IMR-90 (cell line): Measurements from ENCODE around the gene STX7. TPM values are rescaled to one million over a fixed set of nuclear protein-coding genes. Genes with fewer than 3 reads are reported as not detected.

Experiments
- ATAC-seq: fragments of 200-7000 bp; cut with Tn5 transposase; 2 replicates; pipeline ENCODE4 v1.9.1; 2020; ENCODE audit warnings: low read depth, mild to moderate bottlenecking, moderate library complexity
- BruUV-seq: library from RNA; stranded (reverse); fragments of 400-500 nt; replicated peaks from 2 replicates; lab custom pipeline; 2021; lab: Mats Ljungman, UMichigan
- CTCF ChIA-PET: fragments of 300-600 bp; formaldehyde crosslinking; extraction: SDS; loops from one replicate; lab custom pipeline; 2021; ENCODE audit warnings: antibody characterized with exemption; lab: Yijun Ruan, JAX
- POLR2A ChIA-PET: fragments of 300-600 bp; sonication (Branson Sonifier 250); formaldehyde crosslinking; loops from one replicate; lab custom pipeline; 2022; ENCODE audit warnings: antibody characterized with exemption; ENCODE audit not compliant: unreplicated experiment; lab: Charles Lee
- DNase-seq: peaks from one replicate; pipeline ENCODE4 v3.0.0; 2013
- H2AFZ ChIP-seq: replicated peaks from 2 replicates; pipeline ENCODE3; 2013; ENCODE audit warnings: low read length, mild to moderate bottlenecking; ENCODE audit not compliant: poor library complexity
- H2AK5ac ChIP-seq: 2 replicates; pipeline ENCODE4 v1.6.1; 2013; ENCODE audit warnings: low read depth, low read length, inconsistent platforms
- H2AK9ac ChIP-seq: replicated peaks from 2 replicates; pipeline ENCODE3; 2013; ENCODE audit warnings: mild to moderate bottlenecking, low read depth, low read length, moderate library complexity; ENCODE audit not compliant: poor library complexity
- H2BK120ac ChIP-seq: 2 replicates; pipeline ENCODE4 v1.6.1; 2013; ENCODE audit warnings: low read depth, low read length, inconsistent platforms
- H2BK15ac ChIP-seq: 3 replicates; pipeline ENCODE4 v1.6.1; 2013; ENCODE audit warnings: low read depth, low read length, inconsistent platforms
- H2BK20ac ChIP-seq: 2 replicates; pipeline ENCODE4 v1.6.1; 2013; ENCODE audit warnings: low read depth, mild to moderate bottlenecking, inconsistent platforms, low read length, moderate library complexity
- H2BK5ac ChIP-seq: 2 replicates; pipeline ENCODE4 v1.6.1; 2013; ENCODE audit warnings: mild to moderate bottlenecking, low read depth, low read length, inconsistent platforms; ENCODE audit not compliant: poor library complexity, severe bottlenecking
- H3K14ac ChIP-seq: replicated peaks from 2 replicates; pipeline ENCODE4 v1.6.1; 2013; ENCODE audit warnings: low read depth, low read length, inconsistent platforms
- H3K18ac ChIP-seq: 2 replicates; pipeline ENCODE4 v1.6.1; 2013; ENCODE audit warnings: low read depth, low read length, control low read depth
- H3K23ac ChIP-seq: 2 replicates; pipeline ENCODE4 v1.6.1; 2013; ENCODE audit warnings: low read depth, low read length, inconsistent platforms
- H3K27ac ChIP-seq: 2 replicates; pipeline ENCODE4 v1.5.1; 2013; ENCODE audit warnings: mild to moderate bottlenecking, control low read depth, low read length; ENCODE audit not compliant: insufficient read depth
- H3K27me3 ChIP-seq: 2 replicates; pipeline ENCODE4 v1.6.1; 2013; ENCODE audit warnings: low read length; ENCODE audit not compliant: control insufficient read depth, insufficient read depth
- H3K36me3 ChIP-seq: 2 replicates; pipeline ENCODE4 v1.6.1; 2013; ENCODE audit warnings: low read length, mixed read lengths; ENCODE audit not compliant: control insufficient read depth, insufficient read depth
- H3K4ac ChIP-seq: 2 replicates; pipeline ENCODE4 v1.6.1; 2013; ENCODE audit warnings: low read depth, low read length, inconsistent platforms
- H3K4me1 ChIP-seq: 2 replicates; pipeline ENCODE4 v1.6.1; 2013; ENCODE audit warnings: low read length, mixed read lengths; ENCODE audit not compliant: control insufficient read depth, insufficient read depth
- H3K4me2 ChIP-seq: 2 replicates; pipeline ENCODE4 v1.6.1; 2013; ENCODE audit warnings: low read depth, mild to moderate bottlenecking, control low read depth, low read length, moderate library complexity
- H3K4me3 ChIP-seq: 2 replicates; pipeline ENCODE4 v1.5.1; 2013; ENCODE audit warnings: low read depth, mild to moderate bottlenecking, control low read depth, low read length, moderate library complexity; ENCODE audit not compliant: insufficient read depth
- H3K56ac ChIP-seq: 2 replicates; pipeline ENCODE4 v1.6.1; 2013; ENCODE audit warnings: low read length, inconsistent platforms; ENCODE audit not compliant: insufficient read depth; ENCODE audit errors: extremely low read depth
- H3K79me1 ChIP-seq, 2 experiments: 2 replicates each; pipeline ENCODE4 v1.6.1; 2013; ENCODE audit warnings: low read length in 2 of 2, inconsistent platforms in 1 of 2, low read depth in 1 of 2
- H3K9ac ChIP-seq: 2 replicates; pipeline ENCODE4 v1.6.1; 2013; ENCODE audit warnings: low read depth, low read length, control low read depth
- H3K9me1 ChIP-seq: 2 replicates; pipeline ENCODE4 v1.6.1; 2013; ENCODE audit warnings: low read length, inconsistent platforms; ENCODE audit not compliant: insufficient read depth
- H3K9me3 ChIP-seq: 2 replicates; pipeline ENCODE4 v1.6.1; 2013; ENCODE audit warnings: low read length; ENCODE audit not compliant: control insufficient read depth, insufficient read depth
- H4K20me1 ChIP-seq: 2 replicates; pipeline ENCODE4 v1.6.1; 2013; ENCODE audit warnings: low read length, inconsistent platforms; ENCODE audit not compliant: insufficient read depth
- H4K5ac ChIP-seq: 2 replicates; pipeline ENCODE4 v1.6.1; 2013; ENCODE audit warnings: mild to moderate bottlenecking, low read depth, low read length, control low read depth
- H4K8ac ChIP-seq, 2 experiments: 2 replicates each; pipeline ENCODE4 v1.6.1; 2013; ENCODE audit warnings: low read depth in 2 of 2, low read length in 2 of 2, control low read depth in 1 of 2, inconsistent platforms in 1 of 2
- H4K91ac ChIP-seq: 2 replicates; pipeline ENCODE4 v1.6.1; 2013; ENCODE audit warnings: low read depth, low read length, inconsistent platforms; ENCODE audit not compliant: insufficient read depth
- BHLHE40 ChIP-seq: fragments of 150-350 bp; IDR thresholded peaks from 2 replicates; pipeline ENCODE4 v1.6.1; 2016; ENCODE audit warnings: mild to moderate bottlenecking, low read depth, low read length
- CEBPB ChIP-seq: IDR thresholded peaks from 2 replicates; pipeline ENCODE4 v1.6.1; 2012; ENCODE audit warnings: low read depth, low read length, improper control_type of control experiment
- CHD1 ChIP-seq: IDR thresholded peaks from 2 replicates; pipeline ENCODE4 v1.6.1; 2012; ENCODE audit warnings: low read depth, low read length, improper control_type of control experiment
- FOS ChIP-seq: fragments of 150-350 bp; IDR thresholded peaks from 2 replicates; pipeline ENCODE4 v1.6.1; 2016; ENCODE audit warnings: low read depth, low read length
- MAFK ChIP-seq: IDR thresholded peaks from 2 replicates; pipeline ENCODE4 v1.6.1; 2012; ENCODE audit warnings: low read depth, low read length, improper control_type of control experiment
- MAZ ChIP-seq: IDR thresholded peaks from 2 replicates; pipeline ENCODE4 v1.6.1; 2012; ENCODE audit warnings: low read depth, mild to moderate bottlenecking, low read length, improper control_type of control experiment, moderate library complexity, borderline replicate concordance
- MXI1 ChIP-seq: IDR thresholded peaks from 2 replicates; pipeline ENCODE4 v1.6.1; 2012; ENCODE audit warnings: low read depth, mild to moderate bottlenecking, low read length, moderate library complexity, borderline replicate concordance
- NFE2L2 ChIP-seq: fragments of 150-350 bp; IDR thresholded peaks from 2 replicates; pipeline ENCODE4 v1.6.1; 2016; ENCODE audit warnings: low read depth, mild to moderate bottlenecking, low read length
- POLR2A ChIP-seq: IDR thresholded peaks from 2 replicates; pipeline ENCODE4 v1.6.1; 2012; ENCODE audit warnings: mild to moderate bottlenecking, low read depth, low read length
- RAD21 ChIP-seq: IDR thresholded peaks from 2 replicates; pipeline ENCODE4 v1.6.1; 2012; ENCODE audit warnings: low read length, improper control_type of control experiment
- RCOR1 ChIP-seq: IDR thresholded peaks from 2 replicates; pipeline ENCODE4 v1.6.1; 2012; ENCODE audit warnings: mild to moderate bottlenecking, low read length, improper control_type of control experiment; ENCODE audit not compliant: insufficient replicate concordance
- RFX5 ChIP-seq: IDR thresholded peaks from 2 replicates; pipeline ENCODE4 v1.8.0; 2012; ENCODE audit warnings: low read depth, mild to moderate bottlenecking, low read length, moderate library complexity
- SMC3 ChIP-seq: fragments of 150-350 bp; IDR thresholded peaks from 2 replicates; pipeline ENCODE4 v1.6.1; 2016; ENCODE audit warnings: low read depth, mild to moderate bottlenecking, antibody characterized with exemption, low read length, moderate library complexity
- WGBS, 2 experiments: methylation state at CpG; one replicate each; pipeline versions ENCODE4 v1.1.5 to v1.1.7; 2013; ENCODE audit warnings: missing lambda C conversion rate in 2 of 2; ENCODE audit not compliant: insufficient read length in 1 of 2; ENCODE audit errors: extremely low coverage in 2 of 2; 5-methylcytosine and 5-hydroxymethylcytosine counted together
- dilution Hi-C: fragments of 300-500 bp; cut with HindIII; formaldehyde crosslinking; loops from one replicate; pipeline ENCODE4 v1.14.3; 2018; ENCODE audit warnings: low sequenced_read_pairs; ENCODE audit not compliant: unreplicated experiment
- in situ Hi-C: fragments of 300-500 bp; cut with MboI; formaldehyde crosslinking; loops from 3 replicates; pipeline ENCODE4 v1.14.3; 2019; ENCODE audit warnings: low sequenced_read_pairs, inconsistent platforms, mixed read lengths
- intact Hi-C: fragments of 100-400 bp; cut with micrococcal nuclease; formaldehyde crosslinking; loops from 2 replicates; pipeline ENCODE4 v1.10.0; 2022
- polyA plus RNA-seq, 3 experiments: library from polyadenylated mRNA; depleted of rRNA; stranded (reverse); fragments of >200 nt; gene quantifications; 2 replicates each; pipeline ENCODE4 v1.2.3, GENCODE V29; 2012; ENCODE audit warnings: low replicate concordance in 1 of 3
- total RNA-seq: library from RNA; depleted of rRNA; stranded (reverse); fragments of >200 nt; gene quantifications from 2 replicates; pipeline ENCODE4 v1.2.3, GENCODE V29; 2012
- TF ChIP-seq, protein P1 (sequence below): fragments of 150-350 bp; IDR thresholded peaks from 2 replicates; pipeline ENCODE4 v1.6.1; 2017; ENCODE audit warnings: mild to moderate bottlenecking, antibody characterized with exemption, low read length, low read depth
- TF ChIP-seq, protein P2 (sequence below): conservative IDR thresholded peaks from 2 replicates; pipeline ENCODE4 v1.5.1; 2012; ENCODE audit warnings: mild to moderate bottlenecking, low read depth, low read length, improper control_type of control experiment
- TF ChIP-seq, protein P3 (sequence below): fragments of 150-350 bp; IDR thresholded peaks from 2 replicates; pipeline ENCODE4 v1.6.1; 2016; ENCODE audit warnings: low read depth, mild to moderate bottlenecking, low read length, moderate library complexity, borderline replicate concordance

STX7 gene
- total and polyA plus RNA-seq, 2 of the 4 experiments (the other 2 are of a cell fraction) = 16.5 to 35.1 TPM

DNA sequence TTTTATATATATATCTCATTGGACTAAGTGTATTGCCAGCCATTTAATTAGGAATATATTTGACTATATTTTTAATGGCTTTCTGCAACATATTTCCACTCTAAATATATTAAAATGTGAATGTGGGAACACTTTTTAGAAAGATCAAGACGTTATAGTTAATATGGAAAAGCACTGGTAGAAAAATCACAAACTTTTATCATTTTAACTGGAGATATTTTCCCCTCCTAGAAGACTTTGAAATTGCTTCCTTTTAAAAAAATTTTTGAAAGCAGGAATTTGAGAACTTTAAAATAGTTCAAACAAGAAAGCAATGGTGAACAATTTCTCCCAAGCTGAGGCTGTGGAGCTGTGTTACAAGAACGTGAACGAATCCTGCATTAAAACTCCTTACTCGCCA is 25.1 kb upstream of the STX7 start, which contains the start of gene TAAR9:
Gene TAAR9 (plus strand): TSS at position 301 of the 400 bp plus-strand sequence. CDS start 13 bp downstream, at position 314.
- no peaks in the 10 kb centered on the region for H3K9me3 ChIP-seq
- no peak within 1 kb of the TSS for H2AK5ac ChIP-seq
- H3K4ac ChIP-seq = no peak within 1 kb of the TSS
- DNase-seq (no peak), ATAC-seq (no peak)
- no peak within 1 kb of the TSS for H4K91ac ChIP-seq
- no peak within 1 kb of the TSS for H2BK5ac ChIP-seq
- no peak within 1 kb of the TSS for H3K14ac ChIP-seq
- TF ChIP-seq BHLHE40 = no peak
- TF ChIP-seq SMC3 = no peak
- no peak for TF ChIP-seq RAD21
- TF ChIP-seq CEBPB = no peak
- TF ChIP-seq RFX5 = no peak
- no peak for TF ChIP-seq POLR2A
- no peak for TF ChIP-seq MXI1
- no peak for TF ChIP-seq RCOR1
- TF ChIP-seq, protein P1, sequence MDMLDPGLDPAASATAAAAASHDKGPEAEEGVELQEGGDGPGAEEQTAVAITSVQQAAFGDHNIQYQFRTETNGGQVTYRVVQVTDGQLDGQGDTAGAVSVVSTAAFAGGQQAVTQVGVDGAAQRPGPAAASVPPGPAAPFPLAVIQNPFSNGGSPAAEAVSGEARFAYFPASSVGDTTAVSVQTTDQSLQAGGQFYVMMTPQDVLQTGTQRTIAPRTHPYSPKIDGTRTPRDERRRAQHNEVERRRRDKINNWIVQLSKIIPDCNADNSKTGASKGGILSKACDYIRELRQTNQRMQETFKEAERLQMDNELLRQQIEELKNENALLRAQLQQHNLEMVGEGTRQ = no peak
- no peak for TF ChIP-seq MAFK
- TF ChIP-seq MAZ = no peak
- TF ChIP-seq CHD1 = no peak
- TF ChIP-seq, protein P2, sequence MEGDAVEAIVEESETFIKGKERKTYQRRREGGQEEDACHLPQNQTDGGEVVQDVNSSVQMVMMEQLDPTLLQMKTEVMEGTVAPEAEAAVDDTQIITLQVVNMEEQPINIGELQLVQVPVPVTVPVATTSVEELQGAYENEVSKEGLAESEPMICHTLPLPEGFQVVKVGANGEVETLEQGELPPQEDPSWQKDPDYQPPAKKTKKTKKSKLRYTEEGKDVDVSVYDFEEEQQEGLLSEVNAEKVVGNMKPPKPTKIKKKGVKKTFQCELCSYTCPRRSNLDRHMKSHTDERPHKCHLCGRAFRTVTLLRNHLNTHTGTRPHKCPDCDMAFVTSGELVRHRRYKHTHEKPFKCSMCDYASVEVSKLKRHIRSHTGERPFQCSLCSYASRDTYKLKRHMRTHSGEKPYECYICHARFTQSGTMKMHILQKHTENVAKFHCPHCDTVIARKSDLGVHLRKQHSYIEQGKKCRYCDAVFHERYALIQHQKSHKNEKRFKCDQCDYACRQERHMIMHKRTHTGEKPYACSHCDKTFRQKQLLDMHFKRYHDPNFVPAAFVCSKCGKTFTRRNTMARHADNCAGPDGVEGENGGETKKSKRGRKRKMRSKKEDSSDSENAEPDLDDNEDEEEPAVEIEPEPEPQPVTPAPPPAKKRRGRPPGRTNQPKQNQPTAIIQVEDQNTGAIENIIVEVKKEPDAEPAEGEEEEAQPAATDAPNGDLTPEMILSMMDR = no peak
- TF ChIP-seq, protein P3, sequence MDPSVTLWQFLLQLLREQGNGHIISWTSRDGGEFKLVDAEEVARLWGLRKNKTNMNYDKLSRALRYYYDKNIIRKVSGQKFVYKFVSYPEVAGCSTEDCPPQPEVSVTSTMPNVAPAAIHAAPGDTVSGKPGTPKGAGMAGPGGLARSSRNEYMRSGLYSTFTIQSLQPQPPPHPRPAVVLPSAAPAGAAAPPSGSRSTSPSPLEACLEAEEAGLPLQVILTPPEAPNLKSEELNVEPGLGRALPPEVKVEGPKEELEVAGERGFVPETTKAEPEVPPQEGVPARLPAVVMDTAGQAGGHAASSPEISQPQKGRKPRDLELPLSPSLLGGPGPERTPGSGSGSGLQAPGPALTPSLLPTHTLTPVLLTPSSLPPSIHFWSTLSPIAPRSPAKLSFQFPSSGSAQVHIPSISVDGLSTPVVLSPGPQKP = no peak
- no peak for TF ChIP-seq NFE2L2
- no peak for TF ChIP-seq FOS
- no peak within 1 kb of the TSS for H3K4me3 ChIP-seq
- ChIA-PET CTCF (no interaction called here), POLR2A (no interaction called here)
- H3K9me1 ChIP-seq = no peaks in the 10 kb centered on the region
- no peaks in the 10 kb centered on the region for H3K36me3 ChIP-seq
- no peaks in the 10 kb centered on the region for H3K4me1 ChIP-seq
- H2AFZ ChIP-seq = no peak within 1 kb of the TSS
- peaks cover 20% of the 10 kb centered on the region for H3K27me3 ChIP-seq
- no peak within 1 kb of the TSS for H3K18ac ChIP-seq
- H4K5ac ChIP-seq = no peak within 1 kb of the TSS
- no peak within 1 kb of the TSS for H3K56ac ChIP-seq
- no peak within 1 kb of the TSS for H3K9ac ChIP-seq
- no peak within 1 kb of the TSS for H3K23ac ChIP-seq
- no peak within 1 kb of the TSS for H2BK20ac ChIP-seq
- BruUV-seq = no TSS peak
- no peaks in the 10 kb centered on the region for H3K79me1 ChIP-seq
- no peak within 1 kb of the TSS for H4K8ac ChIP-seq
- in situ Hi-C loops (loop anchor here (10.0 kb wide), 1 partner anchor 237 kb away; no protein-coding TSS in a partner anchor), dilution Hi-C loops (no loop called here), intact Hi-C loops (no loop called here)
- no peak within 1 kb of the TSS for H3K27ac ChIP-seq
- no peak within 1 kb of the TSS for H2AK9ac ChIP-seq
- H2BK120ac ChIP-seq = no peak within 1 kb of the TSS
- no peak within 1 kb of the TSS for H2BK15ac ChIP-seq
- no peaks in the 10 kb centered on the region for H4K20me1 ChIP-seq
- no peak within 1 kb of the TSS for H3K4me2 ChIP-seq
- no CpG with 5 or more reads among the region's 4 CpGs for WGBS, 2 experiments
